ENCODE data around the gene TRPV4.
"Not testable (repeated sequence)": the region's sequence is repeated elsewhere in the genome, so short reads cannot be mapped to it uniquely, and the experiment has no call there.

Gene TRPV4

DNA sequence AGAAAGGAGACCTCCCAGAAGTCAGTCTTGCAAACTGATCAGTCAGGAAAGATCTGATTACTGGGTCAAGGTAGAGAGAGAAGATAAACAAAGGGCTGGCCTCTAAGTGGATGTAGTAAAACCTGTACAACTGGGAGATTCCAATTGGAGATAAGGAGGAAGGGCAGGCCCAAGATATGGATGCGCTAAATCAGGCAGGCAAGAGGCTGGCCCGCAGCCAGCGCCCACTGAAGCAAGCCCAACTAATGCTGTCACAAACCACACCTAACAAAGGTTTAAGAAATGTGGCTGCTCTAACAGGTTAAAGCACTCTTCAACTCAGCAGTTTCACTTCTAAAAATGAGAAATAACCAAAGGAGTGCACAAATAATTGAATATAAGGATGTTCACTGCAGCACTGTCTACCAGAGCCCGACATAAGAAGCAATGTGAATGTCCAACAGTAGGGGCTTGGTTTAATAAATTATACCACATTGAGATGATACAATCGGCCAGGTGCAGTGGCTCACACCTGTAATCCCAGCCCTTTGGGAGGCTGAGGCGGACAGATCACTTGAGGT is 42.5 kb upstream of the TRPV4 start:
- no peak overlapping the region for H3K4me3 ChIP-seq (ENCODE audit: low read depth, low read length)
- no peaks in the 10 kb centered on the region for H3K27me3 ChIP-seq (ENCODE audit: insufficient read depth, low read length)
- H2AFZ ChIP-seq (ENCODE audit: low read length, unreplicated experiment), result no peak overlapping the region
- H3K79me2 ChIP-seq (ENCODE audit: control insufficient read depth, insufficient read depth, low read length, unreplicated experiment), result peaks cover 76% of the 10 kb centered on the region
- H3K4me1 ChIP-seq (ENCODE audit: control insufficient read depth, insufficient read depth, low read length, unreplicated experiment), result peaks cover 37% of the 10 kb centered on the region
- no peak overlapping the region for H3K27ac ChIP-seq (ENCODE audit: low read depth, low read length)
- H3K36me3 ChIP-seq (ENCODE audit: insufficient read depth, low read length), result 0 out of 2 replicates have a peak, but pooled peaks cover 5% of the 10 kb centered on the region

DNA sequence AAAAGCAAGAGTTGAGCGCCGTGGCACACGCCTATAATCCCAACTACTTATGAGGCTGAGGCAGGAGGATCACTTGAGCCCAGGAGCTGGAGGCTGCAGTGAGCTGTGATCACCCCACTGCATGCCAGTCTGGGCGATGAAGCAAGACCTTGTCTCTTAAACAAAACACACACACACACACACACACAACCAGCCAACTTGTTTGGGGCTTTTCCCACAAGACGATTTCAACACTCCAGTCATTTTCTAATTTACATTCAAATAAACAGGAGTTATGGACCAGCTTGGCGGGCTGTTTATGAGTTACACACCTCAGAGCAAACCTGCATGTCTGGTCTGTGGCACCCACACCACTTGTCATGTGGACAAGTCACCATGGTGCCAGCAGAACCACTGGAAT is 40.5 kb upstream of the TRPV4 start:
- no peak overlapping the region for H3K4me3 ChIP-seq (ENCODE audit: low read depth, low read length)
- H2AFZ ChIP-seq (ENCODE audit: low read length, unreplicated experiment), result no peak overlapping the region
- peaks cover 65% of the 10 kb centered on the region for H3K79me2 ChIP-seq (ENCODE audit: control insufficient read depth, insufficient read depth, low read length, unreplicated experiment)
- H3K4me1 ChIP-seq (ENCODE audit: control insufficient read depth, insufficient read depth, low read length, unreplicated experiment), result peaks cover 31% of the 10 kb centered on the region
- H3K36me3 ChIP-seq (ENCODE audit: insufficient read depth, low read length), result 0 out of 2 replicates have a peak, but pooled peaks cover 5% of the 10 kb centered on the region
- no peaks in the 10 kb centered on the region for H3K27me3 ChIP-seq (ENCODE audit: insufficient read depth, low read length)
- no peak overlapping the region for H3K27ac ChIP-seq (ENCODE audit: low read depth, low read length)

DNA sequence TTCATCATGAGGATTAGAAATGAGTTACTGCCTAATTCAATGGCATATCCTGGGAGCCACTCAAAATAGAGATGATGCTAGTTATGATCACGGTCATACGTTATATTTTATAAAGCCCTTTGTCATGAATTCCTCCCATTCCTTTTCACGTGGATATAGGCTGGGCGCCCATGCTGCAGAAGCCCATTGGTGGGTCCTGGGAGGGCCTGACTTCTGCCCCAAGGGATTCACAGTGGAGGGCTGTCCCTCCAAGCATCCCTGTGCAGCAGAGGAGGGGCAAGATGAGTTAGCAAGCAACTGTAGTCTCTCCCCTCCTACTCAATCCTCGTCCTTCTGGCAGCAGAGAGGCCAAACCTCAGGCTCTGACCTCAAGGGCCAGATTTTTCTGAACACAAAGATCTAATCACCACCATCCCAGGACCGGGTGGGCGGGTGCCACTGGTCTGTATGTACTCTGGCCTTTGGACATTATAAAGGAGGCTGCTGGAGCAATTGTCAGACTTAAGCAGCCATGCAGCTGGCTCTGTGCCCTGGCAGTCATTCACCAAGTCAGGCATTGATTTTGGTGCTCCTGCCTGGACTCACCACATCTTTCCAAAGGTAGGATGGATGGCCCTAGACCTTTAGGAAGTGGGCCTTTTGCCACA is 38.6 kb upstream of the TRPV4 start:
- 0 out of 2 replicates have a peak, but pooled peaks cover 5% of the 10 kb centered on the region for H3K36me3 ChIP-seq (ENCODE audit: insufficient read depth, low read length)
- H3K27me3 ChIP-seq (ENCODE audit: insufficient read depth, low read length), result no peaks in the 10 kb centered on the region
- H3K4me1 ChIP-seq (ENCODE audit: control insufficient read depth, insufficient read depth, low read length, unreplicated experiment), result peaks cover 19% of the 10 kb centered on the region
- H3K4me3 ChIP-seq (ENCODE audit: low read depth, low read length), result no peak overlapping the region
- H3K79me2 ChIP-seq (ENCODE audit: control insufficient read depth, insufficient read depth, low read length, unreplicated experiment), result peaks cover 56% of the 10 kb centered on the region
- no peak overlapping the region for H2AFZ ChIP-seq (ENCODE audit: low read length, unreplicated experiment)
- H3K27ac ChIP-seq (ENCODE audit: low read depth, low read length), result peak overlapping the region; percentile 42

DNA sequence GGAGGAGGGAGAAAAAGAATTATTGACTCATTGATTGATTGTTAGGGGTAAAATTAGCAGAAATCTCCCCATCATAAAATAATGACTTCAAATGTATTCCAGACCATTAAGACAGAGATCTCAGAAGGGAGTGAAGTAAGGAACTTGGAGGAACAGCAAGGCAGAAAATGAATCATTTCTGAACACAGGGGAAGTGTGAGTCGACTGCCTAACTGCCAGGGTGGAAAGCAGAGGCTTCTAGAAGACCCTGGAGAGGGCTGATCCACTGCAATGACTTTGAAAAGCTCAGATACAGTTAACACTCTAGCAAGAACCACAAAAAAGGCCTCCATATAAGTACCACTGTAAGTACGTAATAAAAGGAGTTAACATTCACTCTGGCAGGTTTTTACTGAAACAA is 37.5 kb upstream of the TRPV4 start:
- Histone ChIP-seq H3K79me2 (ENCODE audit: control insufficient read depth, insufficient read depth, low read length, unreplicated experiment) (peaks cover 54% of the 10 kb centered on the region), H3K27me3 (ENCODE audit: insufficient read depth, low read length) (no peaks in the 10 kb centered on the region), H3K27ac (ENCODE audit: low read depth, low read length) (peak overlapping the region; percentile 42), H2AFZ (ENCODE audit: low read length, unreplicated experiment) (no peak overlapping the region), H3K4me3 (ENCODE audit: low read depth, low read length) (no peak overlapping the region), H3K4me1 (ENCODE audit: control insufficient read depth, insufficient read depth, low read length, unreplicated experiment) (peaks cover 19% of the 10 kb centered on the region), H3K36me3 (ENCODE audit: insufficient read depth, low read length) (0 out of 2 replicates have a peak, but pooled peaks cover 5% of the 10 kb centered on the region)

DNA sequence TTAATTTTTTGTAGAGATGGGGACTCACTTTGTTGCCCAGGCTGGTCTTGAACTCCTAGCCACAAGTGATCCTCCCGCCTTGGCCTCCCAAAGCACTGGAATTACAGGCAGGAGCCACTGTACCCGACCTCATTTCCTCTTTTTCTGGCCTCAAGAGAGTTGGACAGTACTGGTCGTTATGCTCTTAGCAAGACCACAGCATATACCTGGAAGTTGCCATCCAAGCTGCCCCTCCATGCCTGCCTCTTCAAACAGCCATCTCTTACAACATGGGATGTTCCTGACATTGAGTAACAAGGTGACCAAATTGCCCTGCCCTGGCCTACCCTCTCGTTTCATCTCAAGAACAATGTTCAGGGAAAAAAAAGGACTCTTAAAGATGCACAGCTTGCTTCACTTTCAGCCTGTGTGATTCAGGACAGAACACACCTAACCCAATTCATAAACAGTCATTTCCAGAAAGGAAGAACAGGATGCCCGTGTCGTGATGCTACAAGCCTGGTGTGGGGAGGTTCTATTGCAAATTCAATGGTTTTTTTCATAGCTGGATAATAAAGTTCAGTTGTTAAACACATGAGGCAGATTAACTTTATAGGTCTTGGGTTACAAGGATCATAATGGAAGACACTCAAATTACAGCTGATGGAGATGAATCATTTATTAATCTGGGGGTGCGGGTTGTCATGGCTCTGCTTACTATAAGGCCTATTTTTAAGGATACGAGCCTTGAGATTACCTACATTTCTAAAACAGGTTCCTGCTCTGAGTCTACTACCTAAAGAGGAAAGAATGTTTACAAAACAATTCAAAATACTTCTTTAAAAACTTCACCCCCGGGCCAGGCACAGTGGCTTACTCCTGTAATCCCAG is 35.2 kb upstream of the TRPV4 start:
- Histone ChIP-seq H3K27me3 (ENCODE audit: insufficient read depth, low read length) (no peaks in the 10 kb centered on the region), H2AFZ (ENCODE audit: low read length, unreplicated experiment) (no peak overlapping the region), H3K36me3 (ENCODE audit: insufficient read depth, low read length) (0 out of 2 replicates have a peak, but pooled peaks cover 5% of the 10 kb centered on the region), H3K4me3 (ENCODE audit: low read depth, low read length) (no peak overlapping the region), H3K79me2 (ENCODE audit: control insufficient read depth, insufficient read depth, low read length, unreplicated experiment) (peaks cover 34% of the 10 kb centered on the region), H3K4me1 (ENCODE audit: control insufficient read depth, insufficient read depth, low read length, unreplicated experiment) (peaks cover 24% of the 10 kb centered on the region), H3K27ac (ENCODE audit: low read depth, low read length) (no peak overlapping the region)

DNA sequence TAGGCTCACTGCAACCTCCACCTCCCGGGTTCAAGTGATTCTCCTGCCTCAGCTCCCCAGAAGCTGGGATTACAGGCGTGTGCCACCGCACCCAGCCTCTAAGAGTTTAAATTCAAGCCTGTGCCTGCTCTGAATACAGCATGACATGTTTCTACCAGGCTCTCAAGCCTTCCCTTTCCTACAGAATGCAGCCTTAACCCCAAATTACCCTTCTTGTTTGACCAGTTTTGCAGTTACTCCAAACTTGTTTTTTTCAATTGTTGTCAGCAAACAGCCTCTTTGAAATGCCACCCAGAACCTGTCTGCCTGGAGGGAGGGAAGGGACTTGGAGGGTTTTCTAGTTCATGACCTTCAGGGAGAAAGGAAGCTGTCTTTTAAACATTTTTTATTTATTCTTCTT is 31.7 kb upstream of the TRPV4 start:
- Histone ChIP-seq H3K27ac (ENCODE audit: low read depth, low read length) (no peak overlapping the region), H3K79me2 (ENCODE audit: control insufficient read depth, insufficient read depth, low read length, unreplicated experiment) (peaks cover 17% of the 10 kb centered on the region)

DNA sequence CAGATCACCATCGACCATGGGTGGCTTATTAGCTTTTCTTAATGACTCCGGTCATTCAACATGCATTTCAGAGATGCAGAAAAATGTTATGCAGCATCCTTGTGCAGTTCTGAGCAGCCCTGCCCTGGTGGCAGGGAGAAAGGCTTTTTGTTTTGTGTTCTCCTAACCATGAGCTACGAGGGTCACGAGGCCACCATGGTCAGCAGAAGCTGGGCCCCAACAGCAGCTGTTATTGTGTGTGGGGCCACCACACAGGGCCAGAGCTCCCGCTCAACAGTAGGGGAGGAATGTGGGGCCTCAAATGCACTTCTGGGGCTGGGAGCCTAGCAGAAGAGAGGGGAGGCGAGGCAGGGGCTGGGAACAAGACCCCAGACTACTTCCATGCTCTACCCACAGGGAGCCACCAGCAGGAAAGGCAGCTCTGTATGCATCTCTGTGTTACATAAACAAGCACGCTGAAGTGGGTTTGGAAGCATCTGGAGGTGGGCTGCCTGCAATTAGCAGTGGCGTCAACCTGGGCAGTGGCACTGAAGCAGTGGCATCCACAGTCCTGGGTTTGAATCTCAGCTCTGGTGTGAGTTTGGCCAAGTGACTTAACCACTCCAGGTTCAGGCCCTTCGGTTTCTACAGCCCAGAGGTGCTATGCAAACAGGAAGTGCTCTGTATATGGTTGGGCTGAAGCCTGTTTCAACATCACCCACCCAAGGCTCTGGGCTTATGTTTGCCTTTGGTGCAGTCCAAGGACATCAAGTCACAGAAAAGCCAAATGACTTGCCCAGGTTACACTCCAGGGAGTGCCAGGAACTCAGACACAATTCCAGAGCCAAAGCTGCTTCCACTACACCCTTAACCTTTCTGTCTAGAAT is 30.9 kb upstream of the TRPV4 start:
- Histone ChIP-seq H3K4me1 (ENCODE audit: control insufficient read depth, insufficient read depth, low read length, unreplicated experiment) (peaks cover 5% of the 10 kb centered on the region), H3K36me3 (ENCODE audit: insufficient read depth, low read length) (no peaks in the 10 kb centered on the region), H3K27ac (ENCODE audit: low read depth, low read length) (no peak overlapping the region), H3K27me3 (ENCODE audit: insufficient read depth, low read length) (no peaks in the 10 kb centered on the region), H2AFZ (ENCODE audit: low read length, unreplicated experiment) (no peak overlapping the region), H3K79me2 (ENCODE audit: control insufficient read depth, insufficient read depth, low read length, unreplicated experiment) (peaks cover 14% of the 10 kb centered on the region), H3K4me3 (ENCODE audit: low read depth, low read length) (no peak overlapping the region)

More for the DNA sequence above, 31.7 kb upstream of the TRPV4 start:
- Histone ChIP-seq H2AFZ (ENCODE audit: low read length, unreplicated experiment) (no peak overlapping the region), H3K4me1 (ENCODE audit: control insufficient read depth, insufficient read depth, low read length, unreplicated experiment) (peaks cover 5% of the 10 kb centered on the region), H3K36me3 (ENCODE audit: insufficient read depth, low read length) (no peaks in the 10 kb centered on the region), H3K27me3 (ENCODE audit: insufficient read depth, low read length) (no peaks in the 10 kb centered on the region), H3K4me3 (ENCODE audit: low read depth, low read length) (no peak overlapping the region)

DNA sequence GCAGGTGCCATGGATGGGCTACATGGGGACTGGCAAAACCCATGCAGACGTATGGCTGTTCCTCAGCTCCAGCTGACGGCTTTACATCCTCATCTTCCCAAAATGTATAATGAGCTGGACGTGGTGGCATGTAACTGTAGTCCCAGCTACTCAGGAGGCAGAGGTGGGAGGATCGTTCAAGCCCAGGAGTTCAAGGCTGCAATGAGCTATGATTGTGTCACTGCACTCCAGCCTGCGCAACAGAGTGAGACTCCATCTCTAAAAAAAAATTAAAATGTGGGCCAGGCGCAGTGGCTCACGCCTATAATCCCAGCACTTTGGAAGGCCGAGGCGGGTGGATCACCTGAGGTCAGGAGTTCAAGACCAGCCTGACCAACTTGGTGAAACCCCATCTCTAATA is 29.3 kb upstream of the TRPV4 start:
- H3K36me3 ChIP-seq (ENCODE audit: insufficient read depth, low read length); H3K4me1 ChIP-seq (ENCODE audit: control insufficient read depth, insufficient read depth, low read length, unreplicated experiment); H3K27ac ChIP-seq (ENCODE audit: low read depth, low read length); H3K4me3 ChIP-seq (ENCODE audit: low read depth, low read length); H3K79me2 ChIP-seq (ENCODE audit: control insufficient read depth, insufficient read depth, low read length, unreplicated experiment); H3K27me3 ChIP-seq (ENCODE audit: insufficient read depth, low read length); H2AFZ ChIP-seq (ENCODE audit: low read length, unreplicated experiment): not testable (repeated sequence)

DNA sequence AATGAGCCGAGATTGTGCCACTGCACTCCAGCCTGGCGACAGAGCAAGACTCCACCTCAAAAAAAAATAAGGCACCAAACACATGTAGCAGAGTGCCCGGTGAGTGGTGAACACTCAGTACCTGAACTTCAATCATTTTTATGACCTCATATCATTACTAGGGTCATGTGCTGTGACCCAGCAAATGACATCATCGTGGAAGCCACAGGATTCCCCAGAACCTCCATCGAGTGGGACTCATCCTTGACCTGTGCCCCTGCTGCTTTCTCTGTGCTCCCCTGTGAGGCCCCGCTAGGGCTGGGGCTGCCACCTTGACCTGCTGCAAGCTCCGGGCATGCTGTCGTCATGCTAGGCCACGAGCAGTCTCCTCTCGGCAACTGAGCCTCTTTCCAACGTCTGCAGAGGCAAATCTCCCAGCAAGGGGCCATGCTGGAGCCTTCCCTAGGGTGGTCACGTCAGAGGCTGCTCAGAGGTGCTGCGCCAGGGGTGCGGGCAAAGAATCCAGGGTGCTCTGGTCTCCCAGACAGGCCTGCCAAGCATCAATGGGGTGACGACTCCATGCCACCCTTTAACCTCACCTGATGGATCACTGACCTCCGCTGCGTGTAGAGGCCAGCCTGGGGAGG is 28.6 kb upstream of the TRPV4 start:
- no peak overlapping the region for H3K27ac ChIP-seq (ENCODE audit: low read depth, low read length)
- H3K36me3 ChIP-seq (ENCODE audit: insufficient read depth, low read length), result no peaks in the 10 kb centered on the region
- H2AFZ ChIP-seq (ENCODE audit: low read length, unreplicated experiment), result no peak overlapping the region
- H3K79me2 ChIP-seq (ENCODE audit: control insufficient read depth, insufficient read depth, low read length, unreplicated experiment), result peaks cover 6% of the 10 kb centered on the region
- no peak overlapping the region for H3K4me3 ChIP-seq (ENCODE audit: low read depth, low read length)
- peaks cover 5% of the 10 kb centered on the region for H3K4me1 ChIP-seq (ENCODE audit: control insufficient read depth, insufficient read depth, low read length, unreplicated experiment)
- no peaks in the 10 kb centered on the region for H3K27me3 ChIP-seq (ENCODE audit: insufficient read depth, low read length)

DNA sequence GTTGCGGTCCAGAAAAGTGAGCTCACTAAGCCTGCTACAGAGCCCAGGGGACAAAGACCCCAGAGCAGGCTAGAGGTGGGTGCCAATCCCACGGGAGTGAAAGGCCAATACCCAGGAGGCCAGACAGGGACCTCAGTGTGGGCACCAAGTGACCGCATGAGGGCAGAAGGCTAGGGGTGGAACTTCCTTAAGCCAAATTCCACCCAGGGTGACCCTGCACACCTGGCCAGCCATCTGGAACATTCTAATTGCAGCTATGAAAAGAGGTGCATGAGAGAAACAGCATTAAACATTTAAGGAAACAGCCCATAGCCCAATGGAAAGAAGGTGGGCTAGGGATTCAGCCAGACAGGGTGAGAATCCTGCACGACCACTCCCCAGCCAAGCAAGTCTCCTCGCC is 27.8 kb upstream of the TRPV4 start:
- Histone ChIP-seq H3K79me2 (ENCODE audit: control insufficient read depth, insufficient read depth, low read length, unreplicated experiment) (peaks cover 1% of the 10 kb centered on the region), H3K4me1 (ENCODE audit: control insufficient read depth, insufficient read depth, low read length, unreplicated experiment) (peaks cover 5% of the 10 kb centered on the region), H3K27ac (ENCODE audit: low read depth, low read length) (no peak overlapping the region), H3K4me3 (ENCODE audit: low read depth, low read length) (no peak overlapping the region), H2AFZ (ENCODE audit: low read length, unreplicated experiment) (no peak overlapping the region), H3K36me3 (ENCODE audit: insufficient read depth, low read length) (no peaks in the 10 kb centered on the region), H3K27me3 (ENCODE audit: insufficient read depth, low read length) (no peaks in the 10 kb centered on the region)
